GM23338 (cell line): ENCODE measurements around the gene SERBP1. TPM values are rescaled to one million over a fixed set of nuclear protein-coding genes. Genes with fewer than 3 reads are reported as not detected.
A peak's percentile ranks its signal among the peaks of the same experiment; 100 is the strongest.

Experiments used
- ATAC-seq: fragments of 200-7000 bp; cut with Tn5 transposase; 3 replicates; pipeline ENCODE4 v1.9.1; 2020
- DNase-seq: peaks from one replicate; pipeline ENCODE4 v3.0.0-alpha.2; 2015; ENCODE audit warnings: low spot score
- H2AFZ ChIP-seq: fragments of 200-600 bp; sonication (generic); 2 replicates; pipeline ENCODE4 v1.8.0; 2016; ENCODE audit warnings: antibody characterized with exemption, mild to moderate bottlenecking, moderate library complexity
- H3F3A ChIP-seq: fragments of 200-600 bp; sonication (generic); replicated peaks from 2 replicates; pipeline ENCODE4 v1.8.0; 2017; ENCODE audit warnings: antibody characterized with exemption, mixed run types, low read depth
- H3K27ac ChIP-seq: fragments of 200-600 bp; sonication (generic); 2 replicates; pipeline ENCODE4 v1.6.1; 2016; ENCODE audit warnings: low read depth
- H3K27me3 ChIP-seq: fragments of 200-600 bp; sonication (generic); 2 replicates; pipeline ENCODE4 v1.8.0; 2016; ENCODE audit warnings: mild to moderate bottlenecking, mixed run types, moderate library complexity; ENCODE audit not compliant: insufficient read depth
- H3K36me3 ChIP-seq: fragments of 200-600 bp; sonication (generic); 2 replicates; pipeline ENCODE4 v1.8.0; 2016; ENCODE audit warnings: mild to moderate bottlenecking; ENCODE audit not compliant: insufficient read depth
- H3K4me1 ChIP-seq: fragments of 200-600 bp; sonication (generic); 2 replicates; pipeline ENCODE4 v1.8.0; 2016; ENCODE audit warnings: mild to moderate bottlenecking, moderate library complexity; ENCODE audit not compliant: insufficient read depth
- H3K4me2 ChIP-seq: fragments of 200-600 bp; sonication (generic); 2 replicates; pipeline ENCODE4 v1.7.1; 2017; ENCODE audit warnings: mixed run types
- H3K4me3 ChIP-seq: fragments of 200-600 bp; sonication (generic); 2 replicates; pipeline ENCODE4 v1.6.1; 2016; ENCODE audit warnings: mixed run types
- H3K79me2 ChIP-seq: fragments of 200-600 bp; sonication (generic); replicated peaks from 2 replicates; pipeline ENCODE4 v1.8.0; 2017; ENCODE audit warnings: mild to moderate bottlenecking; ENCODE audit not compliant: insufficient read depth
- H3K9me2 ChIP-seq: fragments of 200-600 bp; sonication (generic); 2 replicates; pipeline ENCODE4 v1.8.0; 2017; ENCODE audit not compliant: insufficient read depth
- H4K20me1 ChIP-seq: fragments of 200-600 bp; sonication (generic); replicated peaks from 2 replicates; pipeline ENCODE4 v1.8.0; 2017; ENCODE audit warnings: mild to moderate bottlenecking; ENCODE audit not compliant: insufficient read depth
- H3K27ac Mint-ChIP-seq: 2 replicates; pipeline ENCODE4 v1.8.0; 2020; ENCODE audit warnings: inconsistent platforms, mild to moderate bottlenecking, moderate library complexity, mixed read lengths
- H3K27me3 Mint-ChIP-seq: 3 replicates; pipeline ENCODE4 v1.8.0; 2022; ENCODE audit warnings: low read depth, mild to moderate bottlenecking, moderate library complexity, mixed read lengths, inconsistent platforms; ENCODE audit not compliant: insufficient read depth, poor library complexity
- H3K36me3 Mint-ChIP-seq: 3 replicates; pipeline ENCODE4 v1.8.0; 2021; ENCODE audit warnings: low read depth, mild to moderate bottlenecking, inconsistent platforms, moderate library complexity, mixed read lengths
- H3K4me1 Mint-ChIP-seq: 3 replicates; pipeline ENCODE4 v1.8.0; 2020; ENCODE audit warnings: mild to moderate bottlenecking, inconsistent platforms, mixed read lengths
- H3K4me3 Mint-ChIP-seq: 3 replicates; pipeline ENCODE4 v1.8.0; 2021; ENCODE audit warnings: moderate library complexity, mild to moderate bottlenecking, inconsistent platforms, mixed read lengths
- H3K9me3 Mint-ChIP-seq: 3 replicates; pipeline ENCODE4 v1.8.0; 2020; ENCODE audit warnings: moderate library complexity, mild to moderate bottlenecking, inconsistent platforms, mixed read lengths
- CREB1 ChIP-seq: fragments of 250-450 bp; sonication (Bioruptor Pico); IDR thresholded peaks from 2 replicates; pipeline ENCODE4 v1.5.0; 2020; ENCODE audit warnings: low read depth, mild to moderate bottlenecking, moderate library complexity
- CTCF ChIP-seq, 2 experiments: fragments of 200-600 bp in 1 of 2; sonication (generic) in 1 of 2; conservative IDR thresholded peaks; 2 replicates each; pipeline versions ENCODE4 v1.5.1 to v1.6.1; 2016 to 2017; ENCODE audit warnings: antibody characterized with exemption in 2 of 2, low read depth in 2 of 2, mild to moderate bottlenecking in 2 of 2, moderate library complexity in 1 of 2
- ETS1 ChIP-seq: IDR thresholded peaks from 2 replicates; pipeline ENCODE4 v1.6.1; 2016; ENCODE audit warnings: antibody characterized with exemption
- EZH2 ChIP-seq: fragments of 200-600 bp; sonication (generic); IDR thresholded peaks from one replicate; pipeline ENCODE4 v1.8.0; 2017; ENCODE audit warnings: antibody characterized with exemption, mild to moderate bottlenecking, low read depth; ENCODE audit not compliant: unreplicated experiment
- EZH2phosphoT487 ChIP-seq: fragments of 200-600 bp; sonication (generic); IDR thresholded peaks from one replicate; pipeline ENCODE4 v1.8.1; 2018; ENCODE audit warnings: antibody characterized with exemption; ENCODE audit not compliant: unreplicated experiment
- JUNB ChIP-seq: IDR thresholded peaks from one replicate; pipeline ENCODE4 v1.6.1; 2016; ENCODE audit warnings: antibody characterized with exemption; ENCODE audit not compliant: unreplicated experiment
- NANOG ChIP-seq: IDR thresholded peaks from 2 replicates; pipeline ENCODE4 v1.6.1; 2016; ENCODE audit warnings: antibody characterized with exemption, borderline replicate concordance
- POLR2AphosphoS5 ChIP-seq: IDR thresholded peaks from 2 replicates; pipeline ENCODE4 v1.6.1; 2016; ENCODE audit warnings: antibody characterized with exemption, low read depth
- REST ChIP-seq: IDR thresholded peaks from one replicate; pipeline ENCODE4 v1.6.1; 2018; ENCODE audit warnings: antibody characterized with exemption; ENCODE audit not compliant: unreplicated experiment
- STAT1 ChIP-seq: IDR thresholded peaks from one replicate; pipeline ENCODE4 v1.6.1; 2016; ENCODE audit warnings: antibody characterized with exemption; ENCODE audit not compliant: unreplicated experiment
- ZNF114 ChIP-seq: fragments of 250-450 bp; sonication (Bioruptor Pico); IDR thresholded peaks from 2 replicates; pipeline ENCODE4 v1.5.0; 2020; ENCODE audit warnings: mild to moderate bottlenecking, moderate library complexity
- ZNF331 ChIP-seq: fragments of 250-450 bp; sonication (Bioruptor Pico); IDR thresholded peaks from 2 replicates; pipeline ENCODE4 v1.5.0; 2020; ENCODE audit warnings: low read depth, mild to moderate bottlenecking, moderate library complexity
- ZNF462 ChIP-seq: fragments of 250-450 bp; sonication (Bioruptor Pico); IDR thresholded peaks from 2 replicates; pipeline ENCODE4 v1.5.0; 2020; ENCODE audit warnings: mild to moderate bottlenecking, moderate library complexity
- polyA plus RNA-seq: library from polyadenylated mRNA; unstranded; fragments of >200 nt; fragmentation: Nextera tagmentation; extraction: Ambion mirVana; gene quantifications from 2 replicates; pipeline ENCODE4 v1.2.1, GENCODE V29; 2016
- total RNA-seq: library from RNA; depleted of rRNA; stranded (reverse); fragments of >200 nt; shearing (Covaris generic); gene quantifications from 2 replicates; pipeline ENCODE4 v1.2.3, GENCODE V29; 2014

Gene SERBP1
- total and polyA plus RNA-seq, 2 experiments from 2014 or later = 559 to 674 TPM

GRCh38 chr1:67431156-67431765 is 1.1 kb upstream of the SERBP1 start:
- peak overlapping the region; percentile 66 for H3K4me3 ChIP-seq
- H3K27me3 Mint-ChIP-seq = peaks cover 25% of the 10 kb centered on the region
- peak overlapping the region; percentile 96 for H3K27ac ChIP-seq
- H3K9me3 Mint-ChIP-seq = no peaks in the 10 kb centered on the region; the same call in 2 of the 3 replicates
- H3K27ac Mint-ChIP-seq = peak overlapping the region; percentile 98
- peaks cover 38% of the 10 kb centered on the region for H3K36me3 Mint-ChIP-seq
- peak overlapping the region; percentile 92 for H2AFZ ChIP-seq
- no peaks in the 10 kb centered on the region for H3F3A ChIP-seq
- no peak for ATAC-seq
- H3K4me1 Mint-ChIP-seq = peaks cover 25% of the 10 kb centered on the region
- peaks cover 39% of the 10 kb centered on the region for H3K79me2 ChIP-seq
- H3K27me3 ChIP-seq = no peaks in the 10 kb centered on the region
- H3K4me1 ChIP-seq = peaks cover 25% of the 10 kb centered on the region
- H3K4me3 Mint-ChIP-seq = peak overlapping the region; percentile 87
- no peak for TF ChIP-seq NANOG
- no peak for TF ChIP-seq CTCF (conservative IDR thresholded peaks at IDR 0.05; ENCODE audit: low read depth in 2 of 2)
- TF ChIP-seq ZNF114 (CRISPR knock-in tag) = no peak
- no peak for TF ChIP-seq EZH2
- no peak for TF ChIP-seq ZNF331
- TF ChIP-seq EZH2phosphoT487 = no peak
- TF ChIP-seq ETS1 = no peak
- no peak for TF ChIP-seq ZNF462
- no peak for TF ChIP-seq REST
- no peak for TF ChIP-seq STAT1
- no peak for TF ChIP-seq CREB1 (CRISPR knock-in tag)
- TF ChIP-seq POLR2AphosphoS5 = no peak
- no peak for TF ChIP-seq JUNB
- peak overlapping the region; percentile 86 for H3K4me2 ChIP-seq
- peaks cover 4% of the 10 kb centered on the region; the same call in 1 of the 2 replicates for H3K36me3 ChIP-seq
- peaks cover 31% of the 10 kb centered on the region for H4K20me1 ChIP-seq
- no peak for DNase-seq
- H3K9me2 ChIP-seq = no peaks in the 10 kb centered on the region
